Activated naive CD8-positive, alpha-beta T cell treated with anti-CD3 and anti-CD28 coated beads for 36 hours (primary cell): ENCODE results near the gene FXN. TPM values are rescaled to one million over a fixed set of nuclear protein-coding genes. Genes with fewer than 3 reads are reported as not detected.
"Not testable (repeated sequence)": the region's sequence is repeated elsewhere in the genome, so short reads cannot be mapped to it uniquely, and the experiment has no call there.

Experiments
- DNase-seq: peaks from one replicate; pipeline ENCODE4 v3.0.0; 2021
- H3K27ac Mint-ChIP-seq: one replicate; pipeline ENCODE4 v1.8.0; 2022; ENCODE audit warnings: mild to moderate bottlenecking, moderate library complexity, mixed read lengths
- H3K27me3 Mint-ChIP-seq: one replicate; pipeline ENCODE4 v1.8.0; 2022; ENCODE audit warnings: mild to moderate bottlenecking, mixed read lengths
- H3K36me3 Mint-ChIP-seq: one replicate; pipeline ENCODE4 v1.8.0; 2021; ENCODE audit warnings: mild to moderate bottlenecking, mixed read lengths
- H3K4me1 Mint-ChIP-seq: one replicate; pipeline ENCODE4 v1.8.0; 2021; ENCODE audit warnings: mixed read lengths
- H3K4me3 Mint-ChIP-seq: one replicate; pipeline ENCODE4 v1.8.0; 2022; ENCODE audit warnings: mild to moderate bottlenecking, moderate library complexity, mixed read lengths
- H3K9me3 Mint-ChIP-seq: one replicate; pipeline ENCODE4 v1.8.0; 2022; ENCODE audit warnings: mixed read lengths
- total RNA-seq, 2 experiments: library from RNA; stranded (reverse); gene quantifications; one replicate each; pipeline ENCODE4 v1.2.3, GENCODE V29; 2021

FXN gene
- total RNA-seq, 2 experiments from 2014 or later, result 32.0 to 35.9 TPM

DNA sequence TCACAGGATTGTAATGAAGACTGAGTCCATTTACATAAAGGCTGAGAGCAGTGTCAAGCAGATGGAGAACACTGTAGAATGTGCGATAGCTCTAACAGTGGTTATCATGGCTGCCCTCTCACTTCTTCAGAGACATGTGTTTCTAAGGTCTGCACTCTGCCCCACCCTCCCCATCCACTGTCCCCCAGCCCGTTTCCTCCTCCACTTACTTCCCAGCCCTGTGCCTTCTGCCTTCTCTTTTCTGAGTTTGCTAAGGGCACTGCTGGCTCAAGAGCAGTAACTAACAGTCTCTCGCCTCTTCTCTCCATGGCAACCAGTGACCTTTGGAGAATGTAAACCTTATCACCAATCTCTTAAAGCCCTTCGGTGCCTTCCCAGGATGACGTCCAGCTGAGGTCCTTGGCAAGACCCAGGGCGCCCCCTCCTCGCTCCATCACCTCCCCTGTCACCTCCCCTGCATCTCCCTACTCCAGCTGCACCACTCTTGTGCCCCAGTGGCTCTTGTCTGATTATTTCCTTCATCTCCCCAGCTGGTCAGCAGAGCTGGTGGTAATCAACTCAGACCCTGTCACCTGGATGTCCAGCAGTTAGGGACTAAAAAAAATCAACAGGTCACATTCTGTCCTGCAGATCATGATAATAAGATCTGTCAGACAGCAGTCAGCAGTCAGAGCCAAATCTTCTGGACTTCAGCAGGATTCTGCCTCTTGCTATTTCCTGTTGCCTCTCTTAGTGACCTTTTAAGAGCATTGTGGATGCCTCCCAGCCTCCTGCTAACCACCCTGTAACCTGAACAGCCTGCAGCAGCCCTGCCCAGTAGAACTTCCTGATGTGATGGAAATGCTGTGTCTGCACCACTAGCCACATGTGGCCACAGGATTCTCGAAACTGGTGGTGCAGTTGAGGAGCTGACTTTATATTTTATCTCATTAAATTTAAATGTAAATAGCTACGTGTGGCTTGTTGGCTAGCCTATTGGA lies 9.0 kb downstream of the FXN start:
- Mint-ChIP-seq H3K27ac (peak overlapping the region; percentile 72), H3K4me3 (no peak overlapping the region), H3K36me3 (peaks cover 21% of the 10 kb centered on the region), H3K27me3 (no peaks in the 10 kb centered on the region), H3K9me3 (no peaks in the 10 kb centered on the region), H3K4me1 (peaks cover 19% of the 10 kb centered on the region)
- peak; percentile 18 for DNase-seq

GRCh38 chr9:69045821-69046220 lies 10.3 kb downstream of the FXN start:
- Mint-ChIP-seq H3K9me3 (no peaks in the 10 kb centered on the region), H3K4me1 (peaks cover 19% of the 10 kb centered on the region), H3K4me3 (no peak overlapping the region), H3K27ac (no peak overlapping the region), H3K36me3 (peaks cover 15% of the 10 kb centered on the region), H3K27me3 (no peaks in the 10 kb centered on the region)
- no peak for DNase-seq

- no peaks in the 10 kb centered on the region for H3K27me3 Mint-ChIP-seq
Measured at GRCh38 chr9:69046723-69047122, 11.2 kb downstream of the FXN start.

DNA sequence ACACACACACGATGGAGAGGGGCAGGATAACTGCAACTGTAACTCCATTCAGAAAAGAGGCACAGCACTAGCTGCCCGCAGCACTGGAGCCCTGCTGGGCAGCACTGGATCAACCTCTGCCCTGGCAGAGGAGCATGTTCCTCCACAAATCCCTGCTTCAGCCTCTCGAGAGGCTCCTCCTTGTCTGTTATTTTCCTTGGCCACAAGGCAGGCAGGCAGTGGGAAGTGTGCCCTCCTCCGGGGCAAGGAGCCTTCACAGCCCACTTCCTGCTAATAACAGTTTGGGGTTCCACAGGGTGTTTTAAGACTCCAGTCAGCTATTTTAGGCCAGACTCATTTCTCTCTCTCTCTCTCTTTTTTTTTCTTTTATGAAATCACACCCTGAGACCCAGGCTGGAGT lies 11.8 kb downstream of the FXN start:
- H3K9me3 Mint-ChIP-seq, result no peaks in the 10 kb centered on the region
- DNase-seq, result no peak
- peaks cover 19% of the 10 kb centered on the region for H3K4me1 Mint-ChIP-seq
- no peak overlapping the region for H3K4me3 Mint-ChIP-seq
- H3K36me3 Mint-ChIP-seq, result peaks cover 12% of the 10 kb centered on the region
- no peak overlapping the region for H3K27ac Mint-ChIP-seq
- H3K27me3 Mint-ChIP-seq, result no peaks in the 10 kb centered on the region

More at GRCh38 chr9:69046723-69047122, 11.2 kb downstream of the FXN start:
- Mint-ChIP-seq H3K27ac (no peak overlapping the region), H3K4me1 (peaks cover 19% of the 10 kb centered on the region), H3K9me3 (no peaks in the 10 kb centered on the region), H3K4me3 (no peak overlapping the region), H3K36me3 (peaks cover 12% of the 10 kb centered on the region)
- DNase-seq, result no peak

DNA sequence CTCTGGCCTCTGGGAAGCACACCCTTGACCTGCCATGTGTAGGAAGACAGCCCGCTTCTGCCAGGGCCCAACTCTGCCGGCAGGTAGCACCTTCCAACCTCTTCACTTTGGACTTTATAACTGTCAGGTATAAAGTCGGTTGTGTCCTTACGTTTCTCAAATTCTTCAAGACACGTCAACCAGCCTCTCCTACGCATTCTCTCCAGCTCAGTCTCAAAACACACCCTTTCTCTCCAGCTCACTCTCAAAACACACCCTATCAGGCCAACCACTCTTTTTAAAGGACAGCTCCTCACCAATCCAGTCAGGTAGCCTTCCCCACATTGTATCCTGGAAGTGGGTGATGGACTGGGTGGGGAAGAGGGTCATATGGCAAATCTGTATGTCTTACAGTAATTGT lies 13.5 kb downstream of the FXN start:
- Mint-ChIP-seq H3K36me3 (peaks cover 8% of the 10 kb centered on the region), H3K27me3 (no peaks in the 10 kb centered on the region), H3K4me1 (peaks cover 12% of the 10 kb centered on the region), H3K27ac (peak overlapping the region; percentile 9), H3K4me3 (no peak overlapping the region), H3K9me3 (no peaks in the 10 kb centered on the region)
- no peak for DNase-seq

DNA sequence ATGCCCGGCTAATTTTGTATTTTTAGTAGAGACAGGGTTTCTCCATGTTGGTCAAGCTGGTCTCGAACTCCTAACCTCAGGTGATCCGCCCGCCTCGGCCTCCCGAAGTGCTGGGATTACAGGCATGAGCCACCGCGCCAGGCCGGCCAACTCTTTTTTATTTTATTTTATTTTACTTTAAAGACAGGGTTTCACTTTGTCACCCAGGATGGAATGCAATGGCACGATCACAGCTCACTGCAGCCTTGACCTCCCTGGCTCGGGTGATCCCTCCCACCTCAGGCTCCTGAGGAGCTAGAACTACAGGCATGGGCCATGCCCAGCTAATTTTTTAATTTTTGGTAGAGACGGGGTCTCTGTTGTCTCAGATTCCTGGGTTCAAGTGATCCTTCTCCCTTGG lies 15.4 kb downstream of the FXN start:
- not testable (repeated sequence) for H3K4me1 Mint-ChIP-seq, H3K4me3 Mint-ChIP-seq, H3K27ac Mint-ChIP-seq, DNase-seq, H3K27me3 Mint-ChIP-seq, H3K9me3 Mint-ChIP-seq
- H3K36me3 Mint-ChIP-seq, result peaks cover 11% of the 10 kb centered on the region

DNA sequence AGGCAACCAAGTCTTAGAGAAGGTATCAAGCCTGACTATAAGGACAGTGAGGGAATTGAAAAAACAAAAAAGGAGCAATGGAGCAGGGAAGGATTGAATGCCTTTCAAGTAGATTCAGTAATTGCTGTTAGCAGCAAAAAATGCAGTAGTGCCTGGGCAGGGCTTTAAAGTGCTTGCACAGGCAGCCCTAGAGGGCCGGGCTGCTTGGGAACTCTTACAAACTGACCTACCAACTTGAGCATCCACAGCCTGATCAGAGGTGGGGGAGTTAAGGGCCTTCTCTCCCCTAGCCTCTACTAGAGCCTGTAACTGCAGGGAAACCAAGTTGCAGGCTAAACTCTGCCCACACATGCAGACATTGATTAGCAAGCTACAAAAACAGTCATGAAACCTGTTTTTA lies 19.4 kb downstream of the FXN start:
- no peak overlapping the region for H3K27ac Mint-ChIP-seq
- peaks cover 22% of the 10 kb centered on the region for H3K36me3 Mint-ChIP-seq
- no peak for DNase-seq
- H3K4me3 Mint-ChIP-seq, result no peak overlapping the region
- no peaks in the 10 kb centered on the region for H3K9me3 Mint-ChIP-seq
- H3K4me1 Mint-ChIP-seq, result peaks cover 1% of the 10 kb centered on the region
- no peaks in the 10 kb centered on the region for H3K27me3 Mint-ChIP-seq

DNA sequence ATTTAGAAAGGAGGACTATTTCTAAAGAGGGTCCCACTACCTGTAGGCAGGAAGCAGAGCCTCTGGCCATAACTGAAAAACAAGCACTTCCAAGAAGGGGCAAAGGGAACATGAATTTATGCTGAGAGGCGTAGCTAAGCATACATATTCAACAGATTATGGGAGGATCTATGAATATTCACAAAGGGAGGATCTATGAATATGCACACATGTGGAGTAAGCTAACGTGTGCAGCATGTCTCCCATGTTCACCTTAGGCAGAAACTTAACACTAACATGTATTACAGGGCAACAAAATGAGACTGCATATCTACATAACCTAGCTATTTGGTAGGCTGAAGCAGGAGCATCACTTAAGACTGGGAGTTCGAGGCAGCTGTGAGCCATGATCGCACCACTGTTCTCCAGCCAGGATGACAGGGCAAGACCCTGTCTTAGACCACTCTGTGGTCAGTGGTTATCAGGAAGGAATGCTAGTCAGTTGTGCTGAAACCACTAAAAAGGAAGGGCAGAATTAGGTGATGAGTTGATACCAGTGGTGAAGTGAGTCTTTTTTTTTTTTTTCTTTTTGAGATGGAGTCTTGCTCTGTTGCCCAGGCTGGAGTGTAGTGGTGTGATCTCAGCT lies 20.8 kb downstream of the FXN start:
- H3K27ac Mint-ChIP-seq, result no peak overlapping the region
- H3K9me3 Mint-ChIP-seq, result no peaks in the 10 kb centered on the region
- no peaks in the 10 kb centered on the region for H3K27me3 Mint-ChIP-seq
- no peak overlapping the region for H3K4me3 Mint-ChIP-seq
- no peak for DNase-seq
- peaks cover 29% of the 10 kb centered on the region for H3K36me3 Mint-ChIP-seq
- peaks cover 7% of the 10 kb centered on the region for H3K4me1 Mint-ChIP-seq

- H3K36me3 Mint-ChIP-seq, result peaks cover 32% of the 10 kb centered on the region
- peaks cover 7% of the 10 kb centered on the region for H3K4me1 Mint-ChIP-seq
- no peaks in the 10 kb centered on the region for H3K27me3 Mint-ChIP-seq
- no peaks in the 10 kb centered on the region for H3K9me3 Mint-ChIP-seq
- no peak for DNase-seq
- H3K4me3 Mint-ChIP-seq, result no peak overlapping the region
- no peak overlapping the region for H3K27ac Mint-ChIP-seq
Measured at GRCh38 chr9:69058101-69058500, 22.5 kb downstream of the FXN start.

DNA sequence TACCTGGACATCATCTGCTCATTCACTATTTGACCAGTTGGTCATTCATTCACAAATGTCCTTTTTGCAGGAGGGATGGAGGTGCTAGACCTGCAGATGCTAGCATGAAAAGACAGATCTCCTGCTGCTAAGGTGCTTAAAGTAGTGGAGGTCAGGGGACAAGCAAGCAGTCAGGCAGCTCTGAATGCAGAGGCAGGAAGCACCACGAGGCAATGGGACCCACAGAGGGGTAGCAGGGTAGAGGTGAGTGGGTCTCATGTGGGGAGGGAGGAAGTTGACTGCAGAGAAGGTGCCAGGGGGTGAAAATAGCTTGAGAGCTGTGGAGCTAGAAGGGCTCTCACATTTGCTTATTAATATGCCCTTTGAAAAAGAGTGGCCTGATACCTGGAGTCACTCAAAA lies 25.2 kb downstream of the FXN start:
- H3K27me3 Mint-ChIP-seq, result no peaks in the 10 kb centered on the region
- H3K36me3 Mint-ChIP-seq, result peaks cover 28% of the 10 kb centered on the region
- no peaks in the 10 kb centered on the region for H3K9me3 Mint-ChIP-seq
- no peak for DNase-seq
- H3K27ac Mint-ChIP-seq, result no peak overlapping the region
- peaks cover 7% of the 10 kb centered on the region for H3K4me1 Mint-ChIP-seq
- H3K4me3 Mint-ChIP-seq, result no peak overlapping the region

GRCh38 chr9:69062195-69062594 lies 26.6 kb downstream of the FXN start:
- Mint-ChIP-seq H3K4me1 (peaks cover 7% of the 10 kb centered on the region), H3K27me3 (no peaks in the 10 kb centered on the region), H3K27ac (no peak overlapping the region), H3K9me3 (no peaks in the 10 kb centered on the region), H3K36me3 (peaks cover 28% of the 10 kb centered on the region), H3K4me3 (no peak overlapping the region)
- DNase-seq, result no peak

GRCh38 chr9:69063839-69064238 lies 28.3 kb downstream of the FXN start:
- peaks cover 27% of the 10 kb centered on the region for H3K36me3 Mint-ChIP-seq
- H3K27me3 Mint-ChIP-seq, result no peaks in the 10 kb centered on the region
- H3K27ac Mint-ChIP-seq, result no peak overlapping the region
- no peaks in the 10 kb centered on the region for H3K9me3 Mint-ChIP-seq
- H3K4me3 Mint-ChIP-seq, result no peak overlapping the region
- peaks cover 7% of the 10 kb centered on the region for H3K4me1 Mint-ChIP-seq
- DNase-seq, result no peak

DNA sequence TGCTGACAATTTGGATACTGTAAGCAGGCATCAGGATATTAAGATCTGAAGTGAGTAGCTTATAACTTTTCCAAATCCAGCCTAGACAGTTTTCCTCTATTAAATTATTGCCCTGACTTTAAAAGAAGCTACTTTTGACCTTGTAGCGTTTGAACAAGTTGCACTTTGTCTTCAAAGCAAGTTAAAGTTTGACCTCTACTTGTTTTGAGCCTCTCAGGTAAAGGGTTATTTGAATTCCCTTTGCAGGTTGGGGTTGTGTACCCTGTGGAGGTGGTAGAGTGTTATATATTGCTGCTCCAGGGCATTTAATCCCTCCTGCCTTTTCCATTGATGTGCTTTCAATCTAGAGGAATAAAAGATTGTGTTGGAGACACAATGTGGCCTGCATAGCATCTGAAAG lies 30.1 kb downstream of the FXN start:
- H3K27ac Mint-ChIP-seq, result no peak overlapping the region

GRCh38 chr9:69066955-69067354 lies 31.4 kb downstream of the FXN start:
- Mint-ChIP-seq H3K27me3 (no peaks in the 10 kb centered on the region), H3K4me3 (no peak overlapping the region), H3K4me1 (no peaks in the 10 kb centered on the region), H3K36me3 (peaks cover 6% of the 10 kb centered on the region), H3K9me3 (no peaks in the 10 kb centered on the region), H3K27ac (no peak overlapping the region)
- no peak for DNase-seq

More for the DNA sequence above, 30.1 kb downstream of the FXN start:
- Mint-ChIP-seq H3K36me3 (peaks cover 11% of the 10 kb centered on the region), H3K4me3 (no peak overlapping the region), H3K9me3 (no peaks in the 10 kb centered on the region), H3K4me1 (peaks cover under 1% of the 10 kb centered on the region), H3K27me3 (no peaks in the 10 kb centered on the region)
- DNase-seq, result no peak

GRCh38 chr9:69070201-69070600 lies 34.6 kb downstream of the FXN start:
- Mint-ChIP-seq H3K4me3 (no peak overlapping the region), H3K36me3 (peaks cover 8% of the 10 kb centered on the region)

More at GRCh38 chr9:69070201-69070600, 34.6 kb downstream of the FXN start:
- no peak for DNase-seq
- Mint-ChIP-seq H3K27ac (no peak overlapping the region), H3K4me1 (no peaks in the 10 kb centered on the region), H3K9me3 (no peaks in the 10 kb centered on the region), H3K27me3 (no peaks in the 10 kb centered on the region)
